ENCODE results near the gene RNF138.
"Not testable (repeated sequence)": the region's sequence is repeated elsewhere in the genome, so short reads cannot be mapped to it uniquely, and the experiment has no call there.

The RNF138 gene

GRCh38 chr18:32167980-32168730 lies 76.5 kb downstream of the RNF138 start:
- DNase-seq (ENCODE audit: low read depth in 2 of 2, low spot score in 1 of 2), result no peak

DNA sequence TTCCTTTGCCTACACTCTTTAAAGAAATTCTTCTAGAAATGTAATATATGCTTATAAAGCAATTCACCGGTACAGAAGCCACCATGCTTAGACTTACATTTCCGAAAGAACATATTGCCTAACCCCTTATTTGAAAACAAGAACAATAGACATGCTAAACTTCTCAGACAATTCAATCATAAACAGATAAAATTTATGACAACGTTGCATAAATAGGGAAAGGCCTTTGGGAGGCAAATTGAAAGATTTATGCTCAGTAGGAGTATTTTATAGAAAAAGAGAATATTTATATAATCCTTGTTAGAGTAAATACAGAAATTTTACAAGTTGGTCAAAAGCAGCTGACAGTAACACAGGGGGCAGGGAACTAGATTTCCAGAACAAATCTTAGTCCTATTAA lies 82.0 kb downstream of the RNF138 start:
- no peak for DNase-seq (ENCODE audit: low read depth in 2 of 2, low spot score in 1 of 2)

DNA sequence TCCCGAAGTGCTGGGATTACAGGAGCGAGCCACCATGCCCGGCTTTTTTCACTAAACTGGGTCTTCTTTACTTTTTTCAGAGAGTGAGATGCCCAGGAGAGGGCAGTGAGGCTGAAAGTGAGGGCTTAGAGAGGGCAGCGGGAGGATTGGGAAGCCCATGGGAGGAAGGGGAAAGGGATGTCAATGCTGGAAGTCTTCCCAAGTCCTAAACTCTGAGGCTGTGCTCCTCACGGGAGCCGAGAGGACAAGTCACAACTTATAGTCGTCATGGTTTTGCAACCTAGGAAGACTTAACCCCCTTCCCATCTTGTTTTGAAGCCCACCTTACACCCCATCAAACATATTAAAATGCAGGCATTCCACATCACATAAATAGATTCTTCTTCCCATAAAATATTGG lies 83.0 kb downstream of the RNF138 start:
- no peak for DNase-seq (ENCODE audit: low read depth in 2 of 2, low spot score in 1 of 2)

DNA sequence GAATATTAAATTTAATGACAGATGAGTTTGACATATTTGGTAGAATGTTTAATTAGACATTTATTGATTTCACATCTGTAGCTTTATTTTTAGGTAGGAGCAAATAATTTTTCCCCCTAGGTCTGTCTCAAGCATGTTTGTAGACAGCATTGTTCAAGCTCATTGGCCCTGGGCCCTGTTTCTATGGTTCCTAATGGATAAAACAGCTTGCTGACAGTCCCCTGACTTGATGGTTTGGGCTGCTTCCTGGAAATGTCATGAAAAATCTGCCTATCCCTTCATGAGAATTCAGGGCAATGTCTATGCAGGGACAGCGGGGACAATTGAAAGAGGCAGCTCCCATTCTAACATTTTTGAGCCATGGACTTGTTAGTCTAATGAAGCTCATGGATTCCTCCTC lies 83.6 kb downstream of the RNF138 start:
- no peak for DNase-seq (ENCODE audit: low read depth in 2 of 2, low spot score in 1 of 2)

- DNase-seq (ENCODE audit: low read depth in 2 of 2, low spot score in 1 of 2), result not testable (repeated sequence)
Measured at GRCh38 chr18:32176745-32177144, 85.1 kb downstream of the RNF138 start.

- DNase-seq (ENCODE audit: low read depth in 2 of 2, low spot score in 1 of 2), result no peak
Measured at GRCh38 chr18:32177530-32177929, 85.9 kb downstream of the RNF138 start.

All from stimulated activated CD8-positive, alpha-beta memory T cell treated with anti-CD3 and anti-CD28 coated beads, Interleukin-4, amount 100 ng/mL, for 1 hour (primary cell).